Measurements from ENCODE around the gene C11orf54.
A peak's percentile ranks its signal among the peaks of the same experiment; 100 is the strongest.

C11orf54 gene

DNA sequence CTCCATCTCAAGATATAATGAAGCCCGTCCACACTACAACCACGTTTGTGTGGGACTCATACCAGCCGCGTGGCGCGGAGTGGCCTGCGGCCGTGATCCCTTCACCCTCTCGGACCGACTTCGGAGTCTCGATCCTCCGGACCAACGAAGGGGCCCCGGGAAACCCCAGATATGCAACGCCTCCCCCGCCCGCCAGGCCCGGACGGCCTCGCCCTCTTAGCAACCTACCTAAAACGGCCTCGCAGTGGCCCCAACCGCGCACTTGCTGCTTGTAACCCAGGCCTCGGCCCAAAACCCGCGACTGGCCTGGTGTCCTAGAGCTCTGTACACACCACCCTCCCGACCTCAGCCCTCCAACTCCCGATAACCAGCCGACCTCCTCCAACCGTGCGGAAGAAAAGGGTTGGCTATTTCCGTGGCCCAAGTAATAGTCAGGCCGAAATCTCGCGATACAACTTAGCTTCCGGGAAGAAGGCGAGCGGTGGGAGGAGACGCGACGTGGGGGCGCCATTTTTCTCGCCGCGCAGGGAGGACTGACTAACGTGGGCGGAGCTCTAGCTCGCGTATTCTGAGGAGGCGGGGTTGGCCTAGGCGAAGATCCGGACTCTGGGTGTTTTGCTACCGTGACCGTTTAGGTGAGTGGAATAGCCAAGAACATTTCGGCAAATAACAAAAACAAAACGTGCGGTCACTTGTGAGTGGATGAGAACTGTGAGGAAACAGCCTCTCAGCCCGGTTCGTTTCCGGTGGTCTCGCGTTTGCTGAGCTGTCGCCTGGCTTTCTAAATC lies at the start of gene C11orf54, which contains the start of gene TAF1D:
C11orf54 (plus strand) TSS at position 579 of the 788 bp plus-strand sequence. CDS start 5,722 bp downstream, outside the sequence.
TAF1D (minus strand) TSS at position 402 of the 788 bp plus-strand sequence. CDS start 2,191 bp downstream, outside the sequence.
- DNase-seq: peak; percentile 93

DNA sequence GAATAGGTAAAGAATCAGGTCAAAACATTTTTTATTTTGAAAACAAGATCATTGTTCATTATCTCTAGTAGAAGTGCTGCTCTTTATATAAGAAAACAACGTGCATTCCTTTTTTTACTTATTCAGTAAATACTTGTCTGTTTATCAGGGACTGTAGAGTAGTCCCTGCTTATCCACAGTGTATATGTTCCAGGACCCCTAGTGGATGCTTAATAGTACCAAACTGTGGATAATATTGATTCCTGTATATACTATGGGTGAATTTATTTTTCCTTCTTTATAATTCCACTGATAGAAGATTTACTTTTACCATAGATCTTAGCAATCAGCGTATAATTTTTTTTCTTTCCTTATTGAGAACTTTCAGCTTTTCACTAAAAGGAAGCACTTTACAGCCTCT lies 47.4 kb upstream of the C11orf54 start:
- no peak for DNase-seq

DNA sequence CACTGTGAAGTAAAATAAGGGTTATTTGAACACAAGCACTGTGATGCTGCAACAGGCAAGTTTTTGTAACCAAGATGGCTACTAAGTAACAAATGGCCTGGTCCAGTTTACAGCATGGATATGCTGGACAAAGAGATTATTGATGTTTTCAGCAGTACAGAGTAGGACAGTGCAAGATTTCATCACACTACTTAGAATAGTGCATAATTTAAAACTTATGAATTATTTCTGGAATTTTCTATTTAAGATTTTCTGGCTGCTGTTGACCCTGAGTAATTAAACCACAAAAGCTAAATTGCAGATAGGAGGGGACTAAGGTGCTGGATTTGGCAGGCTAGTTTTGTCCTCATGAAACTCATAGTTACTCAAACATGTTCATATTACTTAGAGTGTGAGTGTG lies 46.9 kb upstream of the C11orf54 start:
- DNase-seq: no peak

DNA sequence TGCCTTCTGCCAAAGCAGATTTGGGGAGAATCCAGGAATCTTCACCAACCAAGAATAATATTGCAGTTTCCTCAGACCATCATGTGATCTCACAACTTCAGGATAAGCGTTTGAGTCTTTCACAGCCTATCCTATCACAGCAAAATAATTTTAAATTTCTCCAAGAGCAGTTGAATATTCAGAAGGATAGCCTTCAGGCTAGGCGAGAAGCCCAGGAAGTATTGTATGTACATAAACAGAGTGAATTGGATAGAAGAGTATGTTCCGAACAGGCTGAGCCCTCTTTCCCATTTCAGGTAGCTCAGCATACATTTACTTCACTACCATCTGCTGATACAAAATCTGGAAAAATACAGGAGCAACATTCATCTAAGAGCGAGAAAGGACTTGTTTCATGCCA lies 43.9 kb upstream of the C11orf54 start:
- no peak for DNase-seq

DNA sequence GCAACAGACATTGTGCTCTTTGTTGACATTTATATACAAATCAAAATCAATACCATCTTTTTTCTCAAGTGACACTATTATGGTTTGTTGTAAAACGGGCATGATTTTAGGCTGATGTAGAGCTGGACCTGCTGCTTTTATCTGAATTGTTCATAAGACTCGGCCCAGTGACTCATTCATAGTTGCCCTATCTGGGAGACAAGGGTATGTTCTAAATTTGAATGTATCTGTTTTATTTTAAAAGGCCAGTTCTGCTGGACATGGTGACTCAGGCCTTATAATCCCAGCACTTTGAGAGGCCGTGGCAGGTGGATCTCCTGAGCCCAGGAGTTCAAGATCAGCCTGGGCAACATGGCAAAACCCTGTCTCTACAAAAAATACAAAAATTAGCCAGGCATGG lies 40.6 kb upstream of the C11orf54 start:
- DNase-seq: no peak

DNA sequence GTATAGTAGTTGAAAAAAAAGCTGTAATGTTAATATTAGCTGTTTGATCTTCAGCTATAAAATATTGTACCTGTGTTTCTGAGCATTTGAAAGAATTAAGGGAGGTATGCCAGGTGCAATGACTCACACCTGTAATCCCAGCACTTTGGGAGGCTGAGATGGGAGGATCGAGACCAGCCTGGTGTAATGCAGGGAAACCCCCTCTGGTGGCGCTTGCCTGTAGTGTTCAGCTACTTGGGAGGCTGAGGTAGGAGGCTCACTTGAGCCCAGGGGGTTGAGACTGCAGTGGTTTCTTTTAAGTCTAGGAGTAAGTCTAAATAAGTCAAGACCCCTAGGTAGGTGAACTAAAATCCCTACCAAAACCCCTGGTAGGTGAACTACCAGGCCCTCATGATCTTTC lies 37.2 kb upstream of the C11orf54 start:
- no peak for DNase-seq

DNA sequence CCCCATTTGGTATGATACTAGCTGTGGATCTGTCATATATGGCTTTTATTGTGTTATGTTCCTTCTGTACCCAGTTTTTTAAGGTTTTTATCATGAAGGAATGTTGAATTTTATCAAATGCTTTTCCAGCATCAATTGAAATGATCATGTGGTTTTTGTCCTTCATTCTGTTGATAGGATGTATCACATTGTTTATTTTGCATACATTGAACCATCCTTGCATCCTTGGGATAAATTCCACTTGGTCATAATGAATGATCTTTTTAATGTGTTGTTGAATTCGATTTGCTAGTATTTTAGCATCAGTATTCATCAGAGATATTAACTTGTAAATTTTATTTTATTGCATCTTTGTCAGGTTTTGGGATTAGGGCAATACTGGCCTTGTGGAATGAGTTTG lies 31.2 kb upstream of the C11orf54 start:
- DNase-seq: no peak

DNA sequence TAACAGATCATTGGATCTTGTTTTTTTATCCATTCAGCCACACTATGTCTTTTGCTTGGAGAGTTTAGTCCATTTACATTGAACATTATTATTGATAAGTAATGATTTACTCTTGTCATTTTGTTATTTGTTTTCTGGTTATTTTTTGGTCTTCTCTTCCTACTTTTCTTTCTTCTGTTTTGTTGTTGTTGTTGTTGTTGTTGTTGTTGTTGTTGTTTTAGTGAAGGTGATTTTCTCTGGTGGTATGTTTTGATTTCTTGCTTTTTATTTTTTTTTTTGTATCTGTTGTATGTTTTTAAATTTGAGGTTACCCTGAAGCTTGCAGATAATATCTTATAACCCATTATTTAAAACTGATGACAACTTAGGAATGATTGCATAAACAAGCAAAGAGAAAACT lies 28.8 kb upstream of the C11orf54 start:
- DNase-seq: no peak

DNA sequence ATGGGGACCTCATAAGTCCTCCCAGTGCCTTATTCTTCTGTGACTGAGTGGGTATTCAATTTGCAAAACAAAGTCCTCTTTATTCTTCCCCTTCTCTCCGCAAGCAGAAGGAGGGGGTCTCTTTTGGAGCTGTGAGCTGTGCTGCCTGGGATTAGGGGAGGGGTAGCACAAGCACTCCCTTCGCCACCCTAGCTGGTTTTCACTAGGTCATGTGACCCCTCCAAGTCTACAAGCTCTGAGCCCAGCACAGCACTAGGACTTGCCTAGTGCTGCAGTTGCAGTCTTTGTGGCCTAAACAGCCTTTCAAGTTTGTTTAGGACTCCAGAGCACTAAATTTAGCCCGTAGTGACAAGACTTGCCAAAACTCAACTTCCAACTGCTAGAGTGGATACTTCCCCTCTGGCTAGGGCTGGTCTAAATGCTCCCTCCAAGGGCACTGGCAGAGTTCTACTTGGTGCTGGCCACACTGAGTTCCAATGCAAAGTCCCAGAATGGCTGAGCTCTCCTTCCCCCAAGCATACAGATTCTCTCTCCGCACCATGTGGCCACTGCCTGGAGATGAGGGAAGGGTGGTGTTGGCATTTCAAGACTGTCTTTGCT lies 25.6 kb upstream of the C11orf54 start:
- no peak for DNase-seq

DNA sequence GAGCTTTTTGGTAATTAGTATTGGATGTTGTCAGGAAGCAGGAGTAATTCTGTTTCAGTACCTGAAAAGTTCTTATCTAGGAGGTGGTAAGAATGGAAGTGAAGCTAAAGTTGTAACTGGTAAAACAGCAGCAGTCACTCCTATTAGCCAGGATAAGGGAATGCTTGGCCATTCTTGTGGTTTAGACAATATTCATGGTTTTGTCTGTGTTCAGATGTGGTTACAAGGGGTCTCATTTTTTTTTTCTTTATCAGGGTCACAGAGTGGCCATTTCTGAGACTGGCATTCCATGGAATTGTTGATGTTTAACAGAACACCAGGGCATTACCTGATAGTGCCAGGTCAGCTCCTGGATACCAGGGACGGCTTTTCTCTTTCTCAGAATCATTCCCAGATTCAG lies 24.0 kb upstream of the C11orf54 start:
- no peak for DNase-seq

DNA sequence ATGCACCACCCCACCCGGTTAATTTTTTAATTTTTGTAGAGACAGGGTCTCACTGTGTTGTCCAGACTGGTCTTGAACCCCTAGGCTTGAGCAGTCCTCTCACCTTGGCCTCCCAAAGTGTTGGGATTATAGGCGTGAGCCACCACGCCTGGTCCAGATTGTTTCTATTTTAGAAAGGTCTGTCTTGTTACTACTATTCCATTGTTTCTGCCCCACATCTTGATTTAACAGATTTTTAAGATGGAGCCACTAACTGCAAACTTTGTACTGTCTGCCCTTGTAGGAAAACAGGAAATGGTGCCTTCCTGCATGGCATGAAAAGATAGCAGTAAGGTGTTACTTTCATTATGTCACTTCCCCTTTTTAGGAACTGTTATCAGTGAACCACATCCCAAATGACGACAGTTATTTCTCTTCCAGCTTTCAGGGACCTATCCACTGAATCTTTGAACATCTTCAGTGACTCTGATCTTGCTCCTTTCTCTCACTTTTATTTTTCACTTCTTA lies 23.4 kb upstream of the C11orf54 start:
- no peak for DNase-seq

DNA sequence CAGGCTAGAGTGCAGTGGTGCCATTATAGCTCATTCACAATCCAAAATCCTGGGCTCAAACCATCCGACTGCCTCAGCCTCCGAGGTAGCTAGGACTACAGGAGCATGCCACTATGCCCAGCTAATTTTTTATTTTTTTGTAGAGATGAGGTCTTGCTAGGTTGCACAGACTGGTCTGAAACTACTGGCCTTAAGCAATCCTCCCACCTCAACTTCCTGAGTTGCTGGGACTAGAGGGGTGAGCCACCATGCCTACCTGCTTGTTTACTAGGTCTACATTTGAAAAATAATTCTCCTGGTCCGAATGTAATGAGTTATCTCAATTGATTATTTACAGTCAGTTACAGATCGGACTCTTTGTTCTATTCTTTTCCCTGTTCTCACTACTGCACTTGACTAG lies 22.2 kb upstream of the C11orf54 start:
- DNase-seq: no peak

DNA sequence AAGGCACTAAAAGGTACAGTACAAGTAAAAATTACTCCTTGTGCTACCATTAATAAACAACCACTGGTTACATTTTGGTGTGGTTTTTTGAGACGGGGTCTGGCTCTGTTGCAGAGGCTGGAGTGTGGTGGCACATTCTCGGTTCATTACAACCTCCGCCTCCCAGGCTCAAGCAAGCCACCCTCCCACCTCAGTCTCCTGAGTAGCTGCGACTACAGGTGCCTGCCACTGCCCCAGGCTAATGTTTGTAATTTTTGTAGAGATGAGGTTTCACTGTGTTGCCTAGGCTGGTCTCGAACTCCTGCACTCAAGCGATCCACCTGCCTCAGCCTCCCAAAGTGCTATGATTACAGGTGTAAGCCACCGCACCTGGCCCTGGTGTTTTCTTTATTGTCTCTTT lies 20.9 kb upstream of the C11orf54 start:
- DNase-seq: no peak

DNA sequence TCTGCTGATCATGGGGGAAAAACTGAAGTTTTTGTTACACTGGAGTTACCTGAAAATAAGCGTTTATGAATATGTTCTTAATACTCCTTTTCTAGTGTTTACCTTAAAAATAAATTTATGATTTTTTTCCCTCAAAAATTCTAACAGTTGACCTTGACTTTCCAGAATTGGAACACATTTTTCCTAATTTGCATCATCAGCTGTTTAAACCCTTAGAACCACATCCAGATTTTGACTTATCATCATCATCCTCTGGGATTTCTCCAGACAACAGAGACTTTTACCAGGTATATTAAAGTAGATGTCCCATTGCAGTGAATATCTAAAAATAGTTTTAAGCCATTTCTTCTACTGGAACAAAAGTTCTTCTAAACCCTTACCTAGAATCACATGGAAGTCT lies 17.4 kb upstream of the C11orf54 start:
- no peak for DNase-seq

DNA sequence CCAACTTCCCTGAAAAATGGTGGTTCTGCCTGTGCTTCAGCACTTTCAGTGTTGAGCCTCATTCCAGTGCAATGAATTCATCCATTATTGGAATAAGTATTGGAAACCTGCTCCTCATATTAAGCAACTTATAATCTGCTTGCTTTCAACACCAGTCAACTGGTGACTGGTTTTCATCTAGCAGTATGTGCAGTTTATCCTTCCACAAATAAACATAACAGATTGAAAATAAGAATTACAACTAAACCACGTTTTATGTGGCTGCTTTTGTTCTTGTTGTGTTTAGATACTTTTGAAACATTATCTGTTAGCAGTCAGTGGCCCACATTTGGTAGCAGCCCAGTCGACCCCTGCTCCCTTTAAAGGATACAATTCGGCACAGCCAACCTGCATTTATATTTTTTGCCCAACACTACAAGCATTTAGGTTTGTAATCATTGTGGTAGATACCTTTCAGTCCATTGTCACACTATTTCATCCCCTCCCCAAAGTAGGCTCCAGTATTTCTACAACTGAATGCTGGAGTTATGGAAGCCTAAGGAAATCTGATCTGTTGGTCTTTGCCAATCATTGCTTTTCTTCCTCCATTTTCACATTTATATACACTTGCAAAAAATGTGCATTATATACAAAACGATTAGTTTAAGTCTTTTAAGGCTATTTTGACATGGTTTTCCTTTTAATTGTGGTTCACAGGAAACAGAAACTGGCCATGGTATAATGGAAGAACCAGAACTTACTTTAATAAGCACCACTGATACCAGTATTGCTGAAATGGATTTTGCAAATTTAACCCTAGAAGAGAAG lies 13.3 kb upstream of the C11orf54 start:
- DNase-seq: no peak

DNA sequence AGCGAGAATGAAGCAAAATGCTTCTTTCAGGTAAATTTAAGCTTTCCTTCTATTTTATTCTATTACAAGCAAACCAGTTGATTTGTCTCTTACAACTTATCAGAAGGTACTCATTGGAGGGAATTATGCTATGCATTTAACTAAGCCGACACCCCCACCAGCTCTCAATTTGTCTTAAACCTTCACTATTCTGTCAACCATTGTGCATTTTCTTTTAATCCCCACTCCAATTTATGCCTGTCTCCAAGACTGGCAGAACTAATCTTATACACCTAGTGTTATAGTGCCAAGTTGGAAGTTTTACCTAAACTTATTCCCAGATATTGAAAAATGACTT lies 12.7 kb upstream of the C11orf54 start:
- no peak for DNase-seq

DNA sequence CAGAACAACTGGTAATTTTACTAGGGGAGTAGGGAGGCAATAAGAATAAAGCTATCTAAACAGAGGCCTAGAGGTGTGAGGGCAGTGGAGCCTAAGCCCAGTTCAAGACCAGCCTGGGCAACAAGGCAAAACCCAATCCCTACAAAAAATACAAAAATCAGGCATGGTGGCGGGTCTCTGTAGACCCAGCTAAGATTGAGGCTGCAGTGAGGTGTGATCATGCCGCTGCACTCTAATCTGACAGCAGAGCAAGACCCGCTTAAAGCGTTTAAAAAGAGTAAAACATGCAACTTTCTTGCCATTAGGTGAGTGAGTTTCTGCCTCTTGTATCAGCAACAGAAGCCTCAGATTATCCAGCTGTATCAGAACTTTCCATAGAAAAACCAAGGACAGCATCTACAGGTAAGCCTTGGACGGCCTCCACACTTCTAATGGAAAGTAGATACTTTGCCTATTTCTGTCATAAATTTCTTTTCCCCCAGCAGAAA lies 12.3 kb upstream of the C11orf54 start:
- DNase-seq: no peak

DNA sequence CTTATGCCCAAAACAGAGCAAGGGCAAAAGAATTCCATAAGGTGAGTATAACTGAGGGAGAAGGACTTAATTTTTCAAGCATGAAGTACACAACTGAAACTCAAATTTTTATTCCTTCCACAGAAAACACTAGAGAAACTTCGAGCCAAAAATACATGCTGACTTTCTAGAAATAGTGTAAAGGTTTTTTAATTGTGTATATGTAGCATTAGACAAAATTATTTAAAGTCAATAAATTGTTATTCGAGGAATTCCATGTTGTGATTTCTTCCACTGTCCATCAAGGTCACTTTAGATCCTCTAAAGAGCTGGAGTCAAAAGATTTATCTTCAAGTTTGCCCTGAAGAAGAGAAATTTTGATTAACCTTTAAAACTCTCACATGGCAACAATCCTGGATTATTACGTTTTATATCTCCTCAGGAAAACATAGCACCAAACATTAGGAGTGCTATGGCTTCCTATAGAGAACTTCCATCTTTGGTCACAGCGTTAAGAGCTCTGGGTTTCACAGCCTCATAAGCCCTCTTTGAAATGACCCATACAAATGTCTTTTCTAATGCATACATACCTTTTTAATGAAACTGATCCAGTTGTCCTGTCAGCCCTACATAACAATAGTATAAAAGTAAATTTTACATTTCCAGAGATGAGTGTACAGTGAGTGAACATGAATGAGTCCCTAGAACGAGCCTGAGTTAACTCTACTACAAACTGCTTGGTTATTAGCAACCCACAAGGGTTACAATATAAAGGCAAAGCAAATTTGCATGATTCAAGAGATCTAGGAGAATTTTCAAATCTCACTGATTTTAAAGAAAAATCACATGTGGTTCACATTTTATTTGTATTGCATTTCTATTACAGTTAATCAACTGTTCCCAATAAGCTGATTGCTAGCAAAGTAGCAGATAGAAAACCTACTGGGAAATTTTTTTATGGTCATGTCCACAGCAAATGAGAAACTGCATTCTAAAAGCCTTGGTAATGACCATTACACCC lies 11.1 kb upstream of the C11orf54 start:
- no peak for DNase-seq

DNA sequence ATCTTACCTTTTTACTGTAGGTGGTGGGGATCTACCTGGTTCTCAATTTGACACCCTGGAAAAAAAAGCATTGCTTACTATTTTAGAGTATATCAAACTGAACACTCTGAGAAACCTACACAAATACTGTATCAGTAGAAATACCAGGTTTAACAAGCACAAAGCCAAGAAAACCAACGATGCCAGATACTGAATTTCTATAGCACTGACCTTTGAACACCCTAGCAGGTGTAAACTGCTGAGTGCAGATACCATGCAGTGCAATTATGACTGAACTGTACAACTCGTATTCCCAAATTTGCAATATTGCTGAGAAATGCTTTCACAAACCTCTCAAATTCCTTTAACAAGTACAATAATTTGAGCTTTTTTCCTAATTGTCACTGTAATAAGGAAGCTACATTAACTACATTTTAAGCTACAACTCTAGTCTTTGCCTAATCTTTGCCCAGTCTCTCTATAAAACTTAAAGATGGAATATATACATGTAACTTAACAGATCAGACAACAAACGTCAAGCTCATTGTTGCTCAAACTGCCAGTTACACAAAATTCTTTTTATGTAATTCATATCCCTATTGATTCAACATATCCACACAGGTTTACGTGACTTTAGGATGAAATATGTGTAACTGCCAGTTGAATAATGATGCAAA lies 9.1 kb upstream of the C11orf54 start:
- DNase-seq: no peak

DNA sequence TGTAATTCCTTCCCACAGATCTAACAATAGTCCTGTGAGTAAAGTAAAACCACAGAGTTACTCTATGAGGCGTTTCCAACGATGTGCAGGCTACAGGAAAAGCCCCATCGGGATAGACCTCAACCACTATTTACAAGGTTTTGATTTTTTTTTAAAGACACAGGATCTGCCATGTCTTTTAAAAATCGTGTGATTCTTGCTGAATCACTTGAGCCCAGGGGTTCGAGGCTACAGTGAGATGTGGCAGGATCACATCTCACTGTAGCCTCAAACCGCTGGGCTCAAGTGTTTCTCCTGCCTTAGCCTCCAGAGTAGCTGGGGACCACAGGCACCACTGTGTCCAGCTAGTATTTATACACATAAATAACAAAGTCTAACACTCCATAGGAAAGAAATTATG lies 8.0 kb upstream of the C11orf54 start:
- DNase-seq: no peak

DNA sequence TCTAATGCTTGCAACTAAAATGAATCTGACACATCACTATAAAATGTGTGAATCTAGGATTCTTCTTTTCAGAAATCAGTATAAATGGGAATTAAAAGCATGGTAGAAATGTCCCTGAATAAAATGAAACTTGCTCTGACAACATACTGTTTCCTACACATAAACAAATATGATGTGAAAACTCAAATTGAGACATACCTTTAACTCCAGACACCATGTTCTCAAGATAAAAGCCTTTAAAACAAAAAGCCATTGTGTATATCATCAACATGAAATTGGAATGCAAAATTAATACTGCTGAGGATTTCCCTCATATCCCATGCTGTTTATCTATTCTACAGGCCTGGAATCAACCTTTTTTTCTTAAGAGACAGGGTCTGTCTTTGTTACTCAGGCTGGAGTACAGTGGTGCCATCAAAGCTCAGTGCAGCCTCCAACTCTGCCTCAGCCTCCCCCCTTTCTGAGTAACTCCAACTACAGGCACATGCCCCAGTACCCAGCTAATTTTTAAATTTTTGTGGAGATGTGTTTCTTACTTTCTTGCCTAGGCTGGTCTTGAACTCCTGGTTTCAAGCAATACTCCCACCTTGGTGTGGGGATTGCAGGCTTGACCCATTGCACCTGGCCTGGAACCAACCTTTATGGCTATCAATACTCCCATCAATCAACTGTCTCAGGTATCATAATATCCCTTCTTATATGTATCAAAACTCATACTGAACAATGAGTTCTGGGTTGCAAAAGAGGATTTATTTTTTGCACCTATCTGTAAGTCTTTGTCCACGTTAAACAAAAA lies 6.8 kb upstream of the C11orf54 start:
- no peak for DNase-seq
